Activated T-helper 17 cell treated with anti-CD3 and anti-CD28 coated beads, Interleukin-2, amount 50 U/mL, for 72 hours (primary cell): Measurements from ENCODE around the gene FNDC4. TPM values are rescaled to one million over a fixed set of nuclear protein-coding genes. Genes with fewer than 3 reads are reported as not detected.

Source experiments
- ATAC-seq: fragments of 150-1000 bp; cut with Tn5 transposase; replicated peaks from 2 replicates; pipeline ENCODE4 v1.10.0; 2021; ENCODE audit warnings: mild to moderate bottlenecking, moderate library complexity
- H3K27ac Mint-ChIP-seq: one replicate; pipeline ENCODE4 v1.8.0; 2022; ENCODE audit warnings: mixed read lengths
- H3K27me3 Mint-ChIP-seq: one replicate; pipeline ENCODE4 v1.8.0; 2022; ENCODE audit warnings: mixed read lengths
- H3K36me3 Mint-ChIP-seq: one replicate; pipeline ENCODE4 v1.8.0; 2022; ENCODE audit warnings: low read depth, mild to moderate bottlenecking, mixed read lengths
- H3K4me1 Mint-ChIP-seq: one replicate; pipeline ENCODE4 v1.8.0; 2022; ENCODE audit warnings: mixed read lengths
- H3K4me3 Mint-ChIP-seq: one replicate; pipeline ENCODE4 v1.8.0; 2022; ENCODE audit warnings: mild to moderate bottlenecking, mixed read lengths
- H3K9me3 Mint-ChIP-seq: one replicate; pipeline ENCODE4 v1.8.0; 2022; ENCODE audit warnings: mixed read lengths
- total RNA-seq, 2 donors: library from RNA; stranded (reverse); gene quantifications; one replicate each; pipeline ENCODE4 v1.2.3, GENCODE V29; 2022

FNDC4 gene
- total RNA-seq, 2 donors from 2014 or later = 0.21 TPM; not detected in 1

GRCh38 chr2:27461118-27461517 lies 33.9 kb downstream of the FNDC4 start:
- ATAC-seq = no peak
- Mint-ChIP-seq H3K9me3 (no peaks in the 10 kb centered on the region), H3K27ac (no peak overlapping the region), H3K4me3 (no peak overlapping the region), H3K27me3 (no peaks in the 10 kb centered on the region), H3K36me3 (peaks cover 5% of the 10 kb centered on the region), H3K4me1 (no peaks in the 10 kb centered on the region)

GRCh38 chr2:27453968-27454367 lies 41.0 kb downstream of the FNDC4 start:
- Mint-ChIP-seq H3K9me3 (no peaks in the 10 kb centered on the region), H3K27ac (peak overlapping the region; percentile 51), H3K27me3 (no peaks in the 10 kb centered on the region), H3K4me1 (no peaks in the 10 kb centered on the region), H3K36me3 (peaks cover 3% of the 10 kb centered on the region), H3K4me3 (no peak overlapping the region)
- ATAC-seq = no peak

GRCh38 chr2:27451095-27451494 lies 43.9 kb downstream of the FNDC4 start:
- Mint-ChIP-seq H3K36me3 (no peaks in the 10 kb centered on the region), H3K9me3 (no peaks in the 10 kb centered on the region), H3K27me3 (no peaks in the 10 kb centered on the region), H3K27ac (no peak overlapping the region), H3K4me1 (peaks cover 4% of the 10 kb centered on the region), H3K4me3 (no peak overlapping the region)
- peak; percentile 76 for ATAC-seq

GRCh38 chr2:27448381-27448780 lies 46.6 kb downstream of the FNDC4 start:
- peaks cover 7% of the 10 kb centered on the region for H3K36me3 Mint-ChIP-seq
- no peak overlapping the region for H3K4me3 Mint-ChIP-seq
- no peak for ATAC-seq
- no peak overlapping the region for H3K27ac Mint-ChIP-seq
- H3K4me1 Mint-ChIP-seq = peaks cover 4% of the 10 kb centered on the region
- H3K27me3 Mint-ChIP-seq = no peaks in the 10 kb centered on the region
- no peaks in the 10 kb centered on the region for H3K9me3 Mint-ChIP-seq

- H3K27ac Mint-ChIP-seq = no peak overlapping the region
- H3K9me3 Mint-ChIP-seq = no peaks in the 10 kb centered on the region
- peaks cover 4% of the 10 kb centered on the region for H3K4me1 Mint-ChIP-seq
- H3K36me3 Mint-ChIP-seq = peaks cover 24% of the 10 kb centered on the region
- ATAC-seq = peak; percentile 13
- no peaks in the 10 kb centered on the region for H3K27me3 Mint-ChIP-seq
- H3K4me3 Mint-ChIP-seq = no peak overlapping the region
These were observed 48.9 kb downstream of the FNDC4 start for GRCh38 chr2:27446057-27446456.

- peaks cover 4% of the 10 kb centered on the region for H3K4me1 Mint-ChIP-seq
- no peak overlapping the region for H3K4me3 Mint-ChIP-seq
- ATAC-seq = no peak
These were observed 49.4 kb downstream of the FNDC4 start for GRCh38 chr2:27445615-27446014.

GRCh38 chr2:27445155-27445554 lies 49.8 kb downstream of the FNDC4 start:
- no peak for ATAC-seq
- Mint-ChIP-seq H3K4me1 (peaks cover 4% of the 10 kb centered on the region), H3K4me3 (no peak overlapping the region), H3K27ac (no peak overlapping the region), H3K9me3 (no peaks in the 10 kb centered on the region), H3K36me3 (peaks cover 33% of the 10 kb centered on the region), H3K27me3 (no peaks in the 10 kb centered on the region)

More at GRCh38 chr2:27445615-27446014, 49.4 kb downstream of the FNDC4 start:
- H3K9me3 Mint-ChIP-seq = no peaks in the 10 kb centered on the region
- no peaks in the 10 kb centered on the region for H3K27me3 Mint-ChIP-seq
- H3K27ac Mint-ChIP-seq = no peak overlapping the region
- peaks cover 29% of the 10 kb centered on the region for H3K36me3 Mint-ChIP-seq

GRCh38 chr2:27442920-27443282 lies 52.1 kb downstream of the FNDC4 start:
- no peak overlapping the region for H3K4me3 Mint-ChIP-seq
- H3K9me3 Mint-ChIP-seq = no peaks in the 10 kb centered on the region
- H3K27ac Mint-ChIP-seq = peak overlapping the region; percentile 14
- no peak for ATAC-seq
- H3K36me3 Mint-ChIP-seq = peaks cover 56% of the 10 kb centered on the region
- peaks cover 4% of the 10 kb centered on the region for H3K4me1 Mint-ChIP-seq
- H3K27me3 Mint-ChIP-seq = no peaks in the 10 kb centered on the region

- H3K27me3 Mint-ChIP-seq = no peaks in the 10 kb centered on the region
- peak within 1 kb of the TSS; percentile 14 for H3K27ac Mint-ChIP-seq
- H3K4me1 Mint-ChIP-seq = no peaks in the 10 kb centered on the region
- no peak within 1 kb of the TSS for H3K4me3 Mint-ChIP-seq
- peaks cover 63% of the 10 kb centered on the region for H3K36me3 Mint-ChIP-seq
- peak; percentile 62 for ATAC-seq
- H3K9me3 Mint-ChIP-seq = no peaks in the 10 kb centered on the region
These were observed 52.8 kb downstream of the FNDC4 start, which contains the start of gene KRTCAP3 for GRCh38 chr2:27441958-27442919. TSS of gene KRTCAP3 (plus strand) at chr2:27442381. CDS start at chr2:27442413, 32 bp downstream.

Other genes starting within 250 kb of the FNDC4 start
- gene SLC30A3, start 232.2 kb downstream of the FNDC4 start, total RNA-seq = under 1 TPM in 1 of 2 donors, not detected in 1; 0.50 TPM
- not detected for gene DNAJC5G, start 219.8 kb downstream of the FNDC4 start, total RNA-seq
- under 1 TPM in 1 of 2 donors, not detected in 1; 0.13 TPM for gene TRIM54, start 212.8 kb downstream of the FNDC4 start, total RNA-seq
- gene UCN, start 186.8 kb downstream of the FNDC4 start, total RNA-seq = 1 to 10 TPM; 1.7 to 2.4 TPM
- 10 to 100 TPM; 77.2 to 89.2 TPM for gene MPV17, start 172.1 kb downstream of the FNDC4 start, total RNA-seq
- gene GTF3C2, start 138.4 kb downstream of the FNDC4 start, total RNA-seq = 10 to 100 TPM; 67.2 to 85.8 TPM
- gene EIF2B4, start 124.9 kb downstream of the FNDC4 start, total RNA-seq = 10 to 100 TPM; 34.7 to 42.9 TPM
- gene SNX17, start 124.6 kb downstream of the FNDC4 start, total RNA-seq = 10 to 100 TPM; 59.0 to 90.4 TPM
- 10 to 100 TPM; 10.8 to 16.2 TPM for gene ZNF513, start 114.5 kb downstream of the FNDC4 start, total RNA-seq
- 100 to 1,000 TPM in 1 of 2 donors, 10 to 100 TPM in 1; 67.0 to 158 TPM for gene PPM1G, start 85.6 kb downstream of the FNDC4 start, total RNA-seq
- gene NRBP1, start 66.6 kb downstream of the FNDC4 start, total RNA-seq = 10 to 100 TPM; 65.2 to 76.1 TPM
- 1 to 10 TPM; 2.6 to 5.0 TPM for gene KRTCAP3, start 52.8 kb downstream of the FNDC4 start, total RNA-seq
- gene IFT172, start 5.5 kb downstream of the FNDC4 start, total RNA-seq = 10 to 100 TPM; 10.5 to 18.6 TPM
- not detected for gene GCKR, start 1.6 kb upstream of the FNDC4 start, total RNA-seq
- gene ZNF512, start 87.8 kb upstream of the FNDC4 start, total RNA-seq = 10 to 100 TPM; 27.2 to 39.5 TPM
- under 1 TPM; 0.26 to 0.45 TPM for gene CCDC121, start 133.8 kb upstream of the FNDC4 start, total RNA-seq
- gene GPN1, start 133.8 kb upstream of the FNDC4 start, total RNA-seq = 10 to 100 TPM; 38.5 to 55.4 TPM
- 10 to 100 TPM; 27.7 to 32.7 TPM for gene SUPT7L, start 168.4 kb upstream of the FNDC4 start, total RNA-seq
- gene SLC4A1AP, start 168.7 kb upstream of the FNDC4 start, total RNA-seq = 10 to 100 TPM; 23.6 to 25.5 TPM